ENCODE results near the gene UTS2B.

UTS2B gene

DNA sequence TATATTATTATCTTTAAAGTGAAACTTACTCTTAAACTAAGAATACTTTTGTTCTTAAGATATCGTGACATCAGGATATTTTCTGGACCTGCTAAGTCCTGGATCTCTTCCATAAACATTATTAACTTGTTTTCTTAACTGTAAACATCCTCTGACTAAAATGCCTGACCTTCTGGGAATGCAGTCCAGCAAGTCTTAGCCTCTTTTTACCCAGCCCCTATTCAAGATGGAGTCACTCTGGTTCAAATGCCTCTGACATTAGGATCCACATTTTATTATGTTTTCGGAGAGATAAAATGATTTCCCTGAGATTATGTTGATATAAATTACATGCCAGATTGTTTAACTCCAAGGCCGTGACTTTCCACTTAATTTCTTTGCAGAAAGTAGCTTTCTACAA lies 93.7 kb downstream of the UTS2B start:
- DNase-seq: no peak

DNA sequence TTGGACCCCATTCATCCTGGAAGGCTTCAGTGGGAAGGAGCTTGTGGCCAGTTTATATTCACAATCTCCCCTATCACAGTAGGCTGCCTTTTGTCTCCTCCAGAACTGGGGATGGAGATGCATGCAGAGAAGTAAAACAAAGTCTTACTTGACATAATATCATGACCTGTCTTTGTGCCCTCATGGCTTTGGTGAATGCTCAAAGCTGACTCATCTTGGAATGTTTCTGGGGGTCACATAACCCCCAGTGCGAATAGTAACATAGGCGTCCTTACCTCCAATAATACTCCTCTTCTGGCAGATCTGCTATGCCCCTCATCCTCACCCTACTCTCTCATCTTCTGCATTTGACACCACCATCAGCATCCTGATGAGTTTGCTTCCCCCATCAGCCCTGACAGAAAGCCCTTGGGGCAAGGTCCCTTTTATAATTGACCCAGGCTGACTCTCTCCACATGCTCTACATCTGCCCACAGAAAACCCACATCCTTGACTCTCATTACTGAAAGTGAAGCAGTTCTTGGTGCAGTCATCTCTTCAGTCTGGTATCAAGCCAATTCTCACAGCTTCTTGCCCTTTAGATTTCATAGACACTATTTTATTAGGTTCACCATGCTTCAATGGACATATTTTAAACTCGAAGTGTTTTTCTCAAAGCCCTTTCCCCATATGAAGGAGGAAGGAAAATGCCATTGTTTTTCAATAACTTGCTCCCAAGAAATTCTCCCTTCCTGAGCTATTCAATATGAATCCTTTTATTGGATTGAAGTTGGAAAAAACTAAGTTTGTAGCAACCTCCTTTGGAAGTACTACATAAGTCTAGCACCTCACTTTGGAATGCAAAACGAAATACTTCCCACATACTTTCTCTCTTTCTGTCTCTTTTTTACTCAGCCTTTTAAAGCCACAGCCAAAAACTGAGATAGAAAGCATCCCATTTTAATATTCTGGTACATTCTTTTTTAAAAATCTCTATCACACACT lies 94.7 kb downstream of the UTS2B start:
- no peak for DNase-seq

DNA sequence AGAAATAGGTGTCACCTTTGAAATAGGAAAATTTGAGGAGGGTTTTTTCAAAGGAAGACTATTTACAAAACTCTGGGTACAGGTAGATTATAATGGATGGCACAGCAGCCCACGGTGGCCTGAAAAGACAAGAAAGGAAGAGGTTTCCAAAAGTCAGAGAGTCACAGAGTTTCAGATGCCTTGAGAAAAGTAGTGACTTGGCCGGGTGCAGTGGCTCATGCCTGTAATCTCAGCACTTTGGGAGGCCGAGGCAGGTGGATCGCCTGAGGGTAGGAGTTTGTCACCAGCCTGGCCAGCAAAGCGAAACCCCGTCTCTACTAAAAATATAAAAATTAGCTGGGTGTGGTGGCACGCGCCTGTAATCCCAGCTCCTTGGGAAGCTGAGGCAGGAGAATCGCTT lies 96.1 kb downstream of the UTS2B start:
- DNase-seq: no peak

DNA sequence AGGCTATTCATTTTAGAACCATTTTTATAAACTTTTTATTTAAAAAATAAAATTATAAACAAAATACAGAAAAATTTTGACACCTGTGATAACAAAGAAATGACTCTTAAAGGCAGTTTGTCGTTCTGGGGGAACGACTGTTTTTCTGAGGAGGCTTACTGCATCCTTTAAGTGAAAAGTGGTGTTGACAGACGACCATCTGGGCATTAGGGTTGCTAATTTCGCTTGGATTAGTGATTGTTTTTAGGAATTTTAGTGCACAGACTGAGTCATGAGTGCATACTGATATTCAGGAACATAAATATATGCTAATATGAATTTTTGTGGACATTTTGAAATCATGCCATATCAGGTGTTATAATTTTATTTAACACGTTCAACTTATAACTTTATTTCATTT lies 102.8 kb downstream of the UTS2B start:
- no peak for DNase-seq

DNA sequence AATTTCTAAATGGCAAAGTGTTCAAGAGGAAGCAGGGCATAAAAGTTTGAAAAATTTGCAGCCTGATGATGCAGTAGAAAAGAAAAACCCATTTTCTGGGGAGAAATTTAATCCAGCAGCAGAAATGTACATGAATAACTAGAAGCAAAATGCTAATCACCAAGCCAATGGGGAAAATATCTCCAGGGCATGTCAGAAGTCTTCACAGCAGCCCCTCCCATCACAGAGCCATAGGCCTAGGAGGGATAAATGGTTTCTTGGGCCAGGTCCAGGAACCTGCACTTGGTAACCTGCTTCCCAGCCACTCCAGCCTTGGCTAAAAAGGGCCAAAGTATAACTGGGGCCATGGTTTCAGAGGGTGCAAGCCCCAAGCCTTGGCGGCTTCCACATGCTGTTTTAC lies 108.7 kb downstream of the UTS2B start:
- DNase-seq: no peak

DNA sequence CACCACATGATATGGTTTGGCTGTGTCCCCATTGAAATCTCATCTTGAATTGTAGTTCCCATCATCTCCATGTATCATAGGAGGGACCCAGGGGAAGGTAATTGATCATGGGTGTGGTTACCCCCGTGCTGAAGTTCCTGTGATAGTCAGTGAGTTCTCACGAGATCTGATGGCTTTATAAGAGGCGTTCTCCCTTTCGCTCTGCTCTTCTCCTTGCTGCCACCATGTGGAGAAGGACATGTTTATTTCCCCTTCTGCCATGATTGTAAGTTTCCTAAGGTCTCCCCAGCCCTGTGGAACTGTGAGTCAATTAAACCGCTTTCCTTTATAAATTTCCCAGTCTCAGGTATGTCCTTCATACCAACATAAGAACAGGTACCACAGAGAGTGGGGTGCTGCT lies 109.4 kb downstream of the UTS2B start:
- DNase-seq: no peak

DNA sequence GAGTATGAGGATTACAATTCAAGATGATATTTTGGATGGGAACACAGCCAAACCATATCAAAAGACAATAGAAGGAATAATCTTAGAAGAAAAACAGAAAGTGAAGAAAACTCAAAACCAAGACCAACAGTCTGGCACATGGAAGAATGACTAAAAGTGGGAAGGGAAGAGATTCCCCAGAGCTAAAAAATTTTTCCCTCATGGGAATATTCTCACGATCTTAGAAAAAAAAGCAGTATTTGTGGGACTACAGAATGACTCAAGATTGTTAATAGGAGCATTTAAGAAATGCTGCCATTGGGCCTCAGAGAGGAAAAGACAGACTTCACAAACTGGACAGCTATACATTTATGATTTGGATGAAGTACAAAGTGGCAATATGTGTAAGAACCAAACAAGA lies 113.0 kb downstream of the UTS2B start:
- no peak for DNase-seq

Measured in NCI-H1105 treated with DMSO at 0.1 percent for 48 hours (cell line).